ENCODE measurements around the gene SORCS2. TPM values are rescaled to one million over a fixed set of nuclear protein-coding genes. Genes with fewer than 3 reads are reported as not detected.

Gene SORCS2
- total RNA-seq, 4 donors from 2014 or later: 0.07 to 1.2 (median 0.11) TPM

DNA sequence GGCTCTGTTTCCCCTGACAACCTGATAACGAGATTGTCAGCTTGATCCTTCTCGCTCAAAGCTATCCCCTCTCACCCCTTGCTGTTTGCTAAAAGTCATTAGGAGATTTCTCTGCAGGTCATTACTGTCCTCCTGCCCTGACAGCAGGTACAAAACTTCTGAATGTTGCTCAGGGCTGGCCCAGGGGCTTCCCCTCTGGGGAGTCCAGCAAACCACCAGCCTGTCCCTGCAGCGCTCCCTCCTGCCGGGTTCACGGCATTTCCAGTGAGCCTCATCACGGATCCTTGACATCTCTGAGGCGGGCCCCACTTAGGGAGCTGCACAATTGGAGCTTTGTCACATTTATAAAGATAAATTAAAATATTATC lies 5.2 kb upstream of the SORCS2 start:
- Histone ChIP-seq H3K4me1 (no peaks in the 10 kb centered on the region), H3K36me3 (no peaks in the 10 kb centered on the region), H3K27ac (no peak overlapping the region), H3K27me3 (peaks cover 0 to 30% (median 9%) of the 10 kb centered on the region in 3 donors), H3K4me3 (no peak overlapping the region), H3K9me3 (no peaks in the 10 kb centered on the region)
- intact Hi-C loops (cut with DNase I; ENCODE audit: low total_unique reads) (no loop called here), in situ Hi-C loops (cut with MboI; ENCODE audit: low sequenced_read_pairs in 4 of 4) (loop anchor here in 3 of 4 donors (10.0 to 25.0 kb wide), 2 partner anchors 525 to 538 kb away; no protein-coding TSS in a partner anchor)
- DNase-seq: no peak
- no peak for TF ChIP-seq POLR2A (IDR thresholded peaks at IDR 0.05)
- TF ChIP-seq, protein P1, sequence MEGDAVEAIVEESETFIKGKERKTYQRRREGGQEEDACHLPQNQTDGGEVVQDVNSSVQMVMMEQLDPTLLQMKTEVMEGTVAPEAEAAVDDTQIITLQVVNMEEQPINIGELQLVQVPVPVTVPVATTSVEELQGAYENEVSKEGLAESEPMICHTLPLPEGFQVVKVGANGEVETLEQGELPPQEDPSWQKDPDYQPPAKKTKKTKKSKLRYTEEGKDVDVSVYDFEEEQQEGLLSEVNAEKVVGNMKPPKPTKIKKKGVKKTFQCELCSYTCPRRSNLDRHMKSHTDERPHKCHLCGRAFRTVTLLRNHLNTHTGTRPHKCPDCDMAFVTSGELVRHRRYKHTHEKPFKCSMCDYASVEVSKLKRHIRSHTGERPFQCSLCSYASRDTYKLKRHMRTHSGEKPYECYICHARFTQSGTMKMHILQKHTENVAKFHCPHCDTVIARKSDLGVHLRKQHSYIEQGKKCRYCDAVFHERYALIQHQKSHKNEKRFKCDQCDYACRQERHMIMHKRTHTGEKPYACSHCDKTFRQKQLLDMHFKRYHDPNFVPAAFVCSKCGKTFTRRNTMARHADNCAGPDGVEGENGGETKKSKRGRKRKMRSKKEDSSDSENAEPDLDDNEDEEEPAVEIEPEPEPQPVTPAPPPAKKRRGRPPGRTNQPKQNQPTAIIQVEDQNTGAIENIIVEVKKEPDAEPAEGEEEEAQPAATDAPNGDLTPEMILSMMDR (IDR thresholded peaks at IDR 0.05 in 4 of 5, conservative IDR thresholded peaks at IDR 0.05 in 1 of 5): no peak
- ATAC-seq: no peak

DNA sequence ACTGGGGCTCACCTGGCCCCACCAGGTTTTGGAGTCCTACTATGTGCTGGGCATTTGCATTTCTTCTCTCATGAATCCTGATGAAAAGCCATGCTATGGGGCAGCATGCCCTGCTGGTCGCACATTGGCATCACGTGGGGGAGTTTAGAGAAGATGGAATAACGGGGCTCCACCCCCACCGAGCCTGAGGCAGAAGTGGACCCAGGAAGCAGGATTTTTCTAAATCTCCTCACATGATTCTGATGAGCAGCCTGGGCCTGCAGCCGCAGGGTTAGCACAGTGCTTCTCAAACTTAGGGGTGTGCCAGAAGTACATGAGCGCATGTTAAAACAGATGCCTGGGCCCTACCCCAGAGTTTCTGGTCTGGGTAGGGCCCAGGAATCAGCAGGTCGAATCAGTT lies 4.6 kb upstream of the SORCS2 start:
- Histone ChIP-seq H3K4me1 (no peaks in the 10 kb centered on the region), H3K27me3 (peaks cover 0 to 30% (median 9%) of the 10 kb centered on the region in 3 donors), H3K9me3 (no peaks in the 10 kb centered on the region), H3K4me3 (no peak overlapping the region), H3K36me3 (no peaks in the 10 kb centered on the region), H3K27ac (no peak overlapping the region)
- intact Hi-C loops (cut with DNase I; ENCODE audit: low total_unique reads) (no loop called here), in situ Hi-C loops (cut with MboI; ENCODE audit: low sequenced_read_pairs in 4 of 4) (loop anchor here in 3 of 4 donors (10.0 to 25.0 kb wide), 2 partner anchors 525 to 537 kb away; no protein-coding TSS in a partner anchor)
- no peak for DNase-seq
- no peak for ATAC-seq
- TF ChIP-seq, protein P1 (IDR thresholded peaks at IDR 0.05 in 4 of 5, conservative IDR thresholded peaks at IDR 0.05 in 1 of 5): no peak
- TF ChIP-seq POLR2A (IDR thresholded peaks at IDR 0.05): no peak

DNA sequence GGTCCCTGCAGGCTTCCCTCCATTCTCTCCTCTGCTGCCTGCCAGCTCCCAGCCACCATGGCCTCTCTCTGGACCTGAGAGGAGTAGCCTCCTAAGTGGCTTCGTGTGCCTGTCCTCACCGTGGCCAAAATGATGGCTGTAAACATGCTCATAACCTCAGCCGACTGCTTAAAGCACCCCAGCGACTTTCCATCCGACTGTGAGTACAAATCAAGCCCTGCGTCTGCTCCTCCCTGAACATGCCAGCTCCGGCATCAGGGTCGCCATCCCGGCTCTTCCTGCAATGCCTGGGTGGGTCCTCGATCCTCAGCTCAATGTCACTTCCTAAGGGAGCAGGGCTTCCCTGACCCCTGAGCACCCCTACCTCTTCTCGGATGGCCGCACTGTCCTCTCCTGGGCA lies 3.3 kb upstream of the SORCS2 start:
- Histone ChIP-seq H3K4me3 (no peak overlapping the region), H3K36me3 (no peaks in the 10 kb centered on the region), H3K4me1 (peaks cover 6 to 7% of the 10 kb centered on the region in 2 donors), H3K9me3 (no peaks in the 10 kb centered on the region), H3K27me3 (peaks cover 12 to 43% (median 21%) of the 10 kb centered on the region in 3 donors), H3K27ac (no peak overlapping the region)
- ATAC-seq: no peak
- intact Hi-C loops (cut with DNase I; ENCODE audit: low total_unique reads): no loop called here
- in situ Hi-C loops (cut with MboI; ENCODE audit: low sequenced_read_pairs in 4 of 4): loop anchor here in 3 of 4 donors (10.0 to 25.0 kb wide), 2 partner anchors 523 to 536 kb away; no protein-coding TSS in a partner anchor
- DNase-seq: no peak
- TF ChIP-seq, protein P1 (IDR thresholded peaks at IDR 0.05 in 4 of 5, conservative IDR thresholded peaks at IDR 0.05 in 1 of 5): no peak
- TF ChIP-seq POLR2A (IDR thresholded peaks at IDR 0.05): no peak

DNA sequence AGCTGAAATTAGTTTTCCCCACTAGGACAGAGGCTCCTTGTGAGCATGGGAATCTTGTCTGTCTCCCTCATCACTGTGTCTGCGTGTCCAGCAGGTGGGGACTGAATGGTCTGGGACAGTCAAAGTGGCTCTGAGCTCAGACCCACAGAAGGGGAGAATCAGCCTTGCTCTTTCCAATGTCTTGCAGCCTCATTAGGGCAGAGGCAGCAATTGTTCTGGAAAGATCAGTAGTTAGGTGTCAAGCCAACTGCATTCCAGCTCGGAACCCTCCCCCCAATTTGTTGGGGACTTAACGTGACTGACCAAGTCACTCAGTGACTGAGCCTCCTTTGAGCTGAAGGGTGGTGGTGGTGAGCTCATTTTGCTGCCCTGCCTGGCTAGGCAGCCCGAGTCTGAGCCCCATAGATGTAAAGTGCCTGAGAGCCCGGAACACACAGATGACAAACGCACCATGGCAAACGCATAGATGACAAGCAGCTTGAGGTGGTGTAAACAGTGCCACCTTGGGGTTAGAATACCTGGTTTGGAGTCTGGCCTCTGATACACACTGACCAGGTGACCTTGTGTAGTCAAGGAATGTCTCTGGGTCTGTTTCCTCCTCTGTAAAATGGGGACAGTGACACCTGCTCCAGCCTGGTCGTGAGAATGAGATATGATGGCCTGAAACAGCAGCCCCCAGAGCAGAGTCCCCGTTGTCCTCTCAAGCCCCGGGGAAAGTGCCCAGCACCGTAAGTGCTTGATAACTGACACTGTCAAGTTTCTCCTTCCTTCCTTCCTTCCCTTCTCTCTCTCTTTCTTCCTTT lies 2.7 kb upstream of the SORCS2 start:
- Histone ChIP-seq H3K4me1 (peaks cover 6 to 7% of the 10 kb centered on the region in 2 donors), H3K27me3 (peaks cover 17 to 48% (median 26%) of the 10 kb centered on the region in 3 donors), H3K4me3 (no peak overlapping the region), H3K27ac (no peak overlapping the region), H3K9me3 (no peaks in the 10 kb centered on the region), H3K36me3 (no peaks in the 10 kb centered on the region)
- in situ Hi-C loops (cut with MboI; ENCODE audit: low sequenced_read_pairs in 4 of 4): loop anchor here in 3 of 4 donors (5.0 to 25.0 kb wide), 4 partner anchors 103 to 535 kb away; no protein-coding TSS in a partner anchor
- TF ChIP-seq POLR2A (IDR thresholded peaks at IDR 0.05): no peak
- TF ChIP-seq, protein P1 (IDR thresholded peaks at IDR 0.05 in 4 of 5, conservative IDR thresholded peaks at IDR 0.05 in 1 of 5): no peak
- ATAC-seq (no peak), DNase-seq (no peak)
- intact Hi-C loops (cut with DNase I; ENCODE audit: low total_unique reads): loop anchor here (5.0 kb wide), 1 partner anchor 613 kb away; no protein-coding TSS in a partner anchor

Data from gastrocnemius medialis (tissue), 4 donors.